OCI-LY3 (cell line): ENCODE data around the gene TMEM164.

Experiments used
- CTCF ChIP-seq: fragments of 200-600, 300-600 bp; sonication (generic); IDR thresholded peaks from 2 replicates; pipeline ENCODE4 v1.5.1; 2014; ENCODE audit warnings: antibody characterized with exemption, low read length, low read depth
- EZH2phosphoT487 ChIP-seq: fragments of 200-600 bp; shearing (Covaris generic); IDR thresholded peaks from 2 replicates; pipeline ENCODE4 v1.6.1; 2018; ENCODE audit warnings: antibody characterized with exemption, mixed run types, low read depth

- no peak for TF ChIP-seq CTCF
- no peak for TF ChIP-seq EZH2phosphoT487
Observed at GRCh38 chrX:110004731-110005369, 1.9 kb downstream of the TMEM164 start.
